ENCODE data around the gene EME1. TPM values are rescaled to one million over a fixed set of nuclear protein-coding genes. Genes with fewer than 3 reads are reported as not detected.

The EME1 gene
- total and polyA plus RNA-seq, 10 of the 15 experiments (the other 5 are each of a cell fraction or from before 2014, with no cell fraction given) = 13.8 to 40.5 (median 22.0) TPM

- ATAC-seq (no peak), DNase-seq (ENCODE audit: low read depth, low spot score) (no peak), FAIRE-seq (no peak)
- ChIA-PET RAD21 (ENCODE audit: unreplicated experiment) (no interaction called here), CTCF (interaction anchor here (0.5 to 1.8 kb wide), 2 partner anchors 9 to 24 kb away, joined by 3 to 4 read pairs; no protein-coding TSS in a partner anchor), POLR2A (interaction anchor here (1.6 kb wide), 1 partner anchor 20 kb away, joined by 3 read pairs; no protein-coding TSS in a partner anchor), SMC1A (ENCODE audit: uncharacterized antibody, unreplicated experiment) (no interaction called here)
- Histone ChIP-seq H3K79me2 (ENCODE audit: control insufficient read depth, insufficient read depth, low read length) (no peaks in the 10 kb centered on the region), H3K27ac (ENCODE audit: control insufficient read depth, insufficient read depth) (no peak overlapping the region), H3K4me2 (ENCODE audit: control insufficient read depth, insufficient read depth) (no peak overlapping the region), H2AFZ (ENCODE audit: control insufficient read depth, low read depth, low read length) (no peak overlapping the region), H3K36me3 (ENCODE audit: control insufficient read depth in 2 of 2, insufficient read depth in 2 of 2, low read length in 1 of 2) (no peaks in the 10 kb centered on the region), H3K9ac (ENCODE audit: control insufficient read depth, insufficient read depth, low read length) (no peak overlapping the region), H4K20me1 (ENCODE audit: control insufficient read depth, insufficient read depth) (no peaks in the 10 kb centered on the region), H3K9me3 (replicated peaks; ENCODE audit: control insufficient read depth, insufficient read depth, low read length) (no peaks in the 10 kb centered on the region; the same call in 2 of the 3 replicates), H3K27me3 (replicated peaks in 1 of 2; ENCODE audit: control insufficient read depth in 2 of 2, insufficient read depth in 2 of 2, low read length in 1 of 2) (no peaks in the 10 kb centered on the region), H3K4me3 (no peak overlapping the region), H3K4me1 (ENCODE audit: control insufficient read depth, insufficient read depth, low read length) (no peaks in the 10 kb centered on the region)
- in situ Hi-C loops (cut with MboI) = no loop called here
- intact Hi-C loops (cut with micrococcal nuclease; ENCODE audit: unreplicated experiment) = no loop called here
- no peak for TF ChIP-seq RB1 (IDR thresholded peaks at IDR 0.05; ENCODE audit: borderline replicate concordance)
- TF ChIP-seq MYB (IDR thresholded peaks at IDR 0.05; ENCODE audit: borderline replicate concordance, low read depth, low read length) = no peak
- no peak for TF ChIP-seq FOXM1 (IDR thresholded peaks at IDR 0.05; ENCODE audit: low read depth, low read length)
- TF ChIP-seq CREB1 (IDR thresholded peaks at IDR 0.05; ENCODE audit: low read depth) = no peak
- TF ChIP-seq CBX5 (IDR thresholded peaks at IDR 0.05; ENCODE audit: low read depth) = no peak
- BruUV-seq (replicated peaks) = no TSS peak
- WGBS (ENCODE audit: insufficient coverage, insufficient replicate concordance, low lambda C conversion rate, missing lambda C conversion rate) = 40% methylated on average over 2 of the region's 2 CpGs
These were observed 35.1 kb upstream of the EME1 start for GRCh38 chr17:50337956-50338355.

- no peaks in the 10 kb centered on the region for H3K79me2 ChIP-seq (ENCODE audit: control insufficient read depth, insufficient read depth, low read length)
- no peaks in the 10 kb centered on the region for H4K20me1 ChIP-seq (ENCODE audit: control insufficient read depth, insufficient read depth)
- RAD21 ChIA-PET (ENCODE audit: unreplicated experiment) = interaction anchor here (0.7 kb wide), 1 partner anchor 138 kb away, joined by 3 read pairs; no protein-coding TSS in a partner anchor
- no peak overlapping the region for H3K9ac ChIP-seq (ENCODE audit: control insufficient read depth, insufficient read depth, low read length)
- SMC1A ChIA-PET (ENCODE audit: uncharacterized antibody, unreplicated experiment) = no interaction called here
- no peaks in the 10 kb centered on the region for H3K4me1 ChIP-seq (ENCODE audit: control insufficient read depth, insufficient read depth, low read length)
- DNase-seq (ENCODE audit: low read depth, low spot score) = no peak
- H2AFZ ChIP-seq (ENCODE audit: control insufficient read depth, low read depth, low read length) = no peak overlapping the region
- no peaks in the 10 kb centered on the region for H3K27me3 ChIP-seq (replicated peaks in 1 of 2; ENCODE audit: control insufficient read depth in 2 of 2, insufficient read depth in 2 of 2, low read length in 1 of 2)
- CTCF ChIA-PET = interaction anchor here (0.5 to 2.1 kb wide), 2 partner anchors 8 to 24 kb away, joined by 3 to 6 read pairs; no protein-coding TSS in a partner anchor
- H3K36me3 ChIP-seq (ENCODE audit: control insufficient read depth in 2 of 2, insufficient read depth in 2 of 2, low read length in 1 of 2) = no peaks in the 10 kb centered on the region
- H3K4me2 ChIP-seq (ENCODE audit: control insufficient read depth, insufficient read depth) = no peak overlapping the region
- in situ Hi-C loops (cut with MboI) (no loop called here), intact Hi-C loops (cut with micrococcal nuclease; ENCODE audit: unreplicated experiment) (no loop called here)
- POLR2A ChIA-PET = interaction anchor here (1.6 kb wide), 1 partner anchor 21 kb away, joined by 3 read pairs; no protein-coding TSS in a partner anchor
- no peak for ATAC-seq
- no peak for FAIRE-seq
- H3K9me3 ChIP-seq (replicated peaks; ENCODE audit: control insufficient read depth, insufficient read depth, low read length) = no peaks in the 10 kb centered on the region; the same call in 2 of the 3 replicates
- BruUV-seq (replicated peaks) = no TSS peak
- H3K27ac ChIP-seq (ENCODE audit: control insufficient read depth, insufficient read depth) = no peak overlapping the region
- no peak overlapping the region for H3K4me3 ChIP-seq
- TF ChIP-seq EGR1 (IDR thresholded peaks at IDR 0.05; ENCODE audit: borderline replicate concordance in 1 of 2, low read depth in 2 of 2, low read length in 2 of 2) (no peak), CHD1 (IDR thresholded peaks at IDR 0.05; ENCODE audit: low read depth, low read length) (no peak), E2F8 (IDR thresholded peaks at IDR 0.05; ENCODE audit: low read depth, partially characterized antibody) (no peak), TCF7 (IDR thresholded peaks at IDR 0.05; ENCODE audit: borderline replicate concordance) (no peak), IRF5 (IDR thresholded peaks at IDR 0.05; ENCODE audit: borderline replicate concordance) (no peak), IKZF1 (conservative IDR thresholded peaks at IDR 0.05) (no peak), KLF5 (IDR thresholded peaks at IDR 0.05; ENCODE audit: partially characterized antibody) (no peak), ZNF274 (IDR thresholded peaks at IDR 0.05; ENCODE audit: insufficient read depth, insufficient read length) (no peak), SMARCA5 (IDR thresholded peaks at IDR 0.05) (no peak), PML (IDR thresholded peaks at IDR 0.05; ENCODE audit: low read length) (no peak), EED (IDR thresholded peaks at IDR 0.05; ENCODE audit: low read depth) (no peak), ZNF24 (IDR thresholded peaks at IDR 0.05) (no peak)
These were observed 34.4 kb upstream of the EME1 start for GRCh38 chr17:50338645-50339044.

Measured in GM12878 (cell line).